HEK293T (cell line): ENCODE measurements around the gene EPHB1.

ENCODE experiments used
- ARNT ChIP-seq: fragments of 450-650 bp; IDR thresholded peaks from 2 replicates; pipeline ENCODE4 v1.6.1; 2017; ENCODE audit warnings: mild to moderate bottlenecking
- CTBP1 ChIP-seq: fragments of 450-650 bp; IDR thresholded peaks from 2 replicates; pipeline ENCODE4 v1.6.1; 2016; ENCODE audit warnings: borderline replicate concordance
- LEF1 ChIP-seq: fragments of 450-650 bp; IDR thresholded peaks from 2 replicates; pipeline ENCODE4 v1.6.1; 2017; ENCODE audit warnings: mild to moderate bottlenecking, borderline replicate concordance
- TARDBP ChIP-seq: fragments of 450-650 bp; IDR thresholded peaks from 2 replicates; pipeline ENCODE4 v1.6.1; 2016

DNA sequence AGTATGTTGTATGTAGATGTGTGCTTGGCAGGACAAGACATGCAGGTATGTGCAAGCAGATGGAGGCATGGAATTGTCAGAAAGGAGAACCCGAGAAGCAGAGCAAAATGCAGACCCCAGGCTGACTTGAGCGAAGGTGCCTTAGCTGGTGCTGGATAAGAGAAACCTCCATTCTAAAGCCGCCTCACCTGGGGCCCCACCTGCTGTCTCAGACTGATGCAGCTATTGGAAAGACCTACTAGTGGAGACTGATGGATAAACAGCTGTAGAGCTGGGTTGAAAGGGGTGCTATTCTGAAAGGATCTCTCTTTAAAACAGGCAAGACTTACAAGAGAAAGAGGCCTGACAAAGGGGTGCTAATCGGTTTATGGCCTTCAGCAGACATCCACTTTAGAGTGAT lies 86.2 kb downstream of the EPHB1 start:
- TF ChIP-seq CTBP1: no peak
- no peak for TF ChIP-seq TARDBP
- no peak for TF ChIP-seq ARNT
- no peak for TF ChIP-seq LEF1
